Caco-2 (cell line): ENCODE data around the gene RPL14. TPM values are rescaled to one million over a fixed set of nuclear protein-coding genes. Genes with fewer than 3 reads are reported as not detected.

Experiments
- BruUV-seq: library from RNA; stranded (reverse); fragments of 400-500 nt; replicated peaks from 2 replicates; lab custom pipeline; 2021; lab: Mats Ljungman, UMichigan
- CTCF ChIA-PET: fragments of 300-600 bp; sonication (Branson Sonifier 250); formaldehyde crosslinking; loops from one replicate; lab custom pipeline; 2022; ENCODE audit warnings: antibody characterized with exemption; lab: Charles Lee
- POLR2A ChIA-PET: fragments of 300-600 bp; sonication (Branson Sonifier 250); formaldehyde crosslinking; loops from one replicate; lab custom pipeline; 2022; ENCODE audit warnings: antibody characterized with exemption; lab: Charles Lee
- DNase-seq, 2 experiments: peaks; one replicate each; pipeline versions ENCODE4 v3.0.0 to v3.0.0-alpha.2; 2020 to 2022
- H3K27me3 ChIP-seq: replicated peaks from 2 replicates; pipeline ENCODE4 v1.6.0; 2011; ENCODE audit warnings: low read length; ENCODE audit not compliant: control insufficient read depth, insufficient read depth
- H3K36me3 ChIP-seq: 2 replicates; pipeline ENCODE4 v1.5.1; 2011; ENCODE audit warnings: low read length; ENCODE audit not compliant: control insufficient read depth, insufficient read depth
- H3K4me1 ChIP-seq: fragments of 250-450 bp; sonication (Bioruptor Pico); 2 replicates; pipeline ENCODE4 v1.5.1; 2020; ENCODE audit warnings: mild to moderate bottlenecking
- H3K4me3 ChIP-seq: 2 replicates; pipeline ENCODE4 v1.5.1; 2011; ENCODE audit warnings: low read depth, mild to moderate bottlenecking, control low read depth, low read length
- H3K9me3 ChIP-seq: fragments of 250-450 bp; sonication (Bioruptor Pico); 2 replicates; pipeline ENCODE4 v1.5.1; 2020; ENCODE audit warnings: mild to moderate bottlenecking, moderate library complexity
- H3K27ac Mint-ChIP-seq: one replicate; pipeline ENCODE4 v1.8.0; 2022; ENCODE audit warnings: mixed read lengths; ENCODE audit not compliant: unreplicated experiment
- H3K27me3 Mint-ChIP-seq: one replicate; pipeline ENCODE4 v1.8.0; 2022; ENCODE audit warnings: mixed read lengths; ENCODE audit not compliant: insufficient read depth, unreplicated experiment
- H3K36me3 Mint-ChIP-seq: one replicate; pipeline ENCODE4 v1.8.0; 2022; ENCODE audit warnings: mild to moderate bottlenecking, mixed read lengths; ENCODE audit not compliant: insufficient read depth, unreplicated experiment
- H3K4me1 Mint-ChIP-seq: one replicate; pipeline ENCODE4 v1.8.0; 2022; ENCODE audit warnings: low read depth, mixed read lengths; ENCODE audit not compliant: unreplicated experiment
- H3K4me3 Mint-ChIP-seq: one replicate; pipeline ENCODE4 v1.8.0; 2022; ENCODE audit warnings: mild to moderate bottlenecking, moderate library complexity, mixed read lengths; ENCODE audit not compliant: unreplicated experiment
- H3K9me3 Mint-ChIP-seq: one replicate; pipeline ENCODE4 v1.8.0; 2022; ENCODE audit warnings: mixed read lengths; ENCODE audit not compliant: unreplicated experiment
- CTCF ChIP-seq, 2 experiments: fragments of 200-600 bp in 1 of 2; IDR thresholded peaks; 1 replicate in 1 of 2; 2 replicates in 1 of 2; pipeline versions ENCODE4 v1.5.1 to v1.8.0; 2011 to 2022; ENCODE audit warnings: antibody characterized with exemption in 1 of 2, control low read depth in 1 of 2, inconsistent platforms in 1 of 2, low read depth in 1 of 2, low read length in 1 of 2, mild to moderate bottlenecking in 1 of 2, moderate library complexity in 1 of 2; ENCODE audit not compliant: insufficient read depth in 1 of 2, severe bottlenecking in 1 of 2, unreplicated experiment in 1 of 2
- intact Hi-C: fragments of 100-400 bp; cut with micrococcal nuclease; formaldehyde crosslinking; loops from one replicate; pipeline ENCODE4 v1.10.0; 2022; ENCODE audit not compliant: unreplicated experiment
- total RNA-seq: library from RNA; stranded (reverse); gene quantifications from 2 replicates; pipeline ENCODE4 v1.2.3, GENCODE V29; 2022

Gene RPL14
- total RNA-seq, 1 experiment from 2014 or later = 1,589 TPM

- Mint-ChIP-seq H3K9me3 (no peaks in the 10 kb centered on the region), H3K36me3 (no peaks in the 10 kb centered on the region), H3K4me3 (peak overlapping the region; percentile 81), H3K4me1 (peaks cover 10% of the 10 kb centered on the region), H3K27me3 (no peaks in the 10 kb centered on the region), H3K27ac (peak overlapping the region; percentile 88)
- ChIA-PET CTCF (interaction anchor here (1.9 kb wide), 1 partner anchor 28 kb away, joined by 12 read pairs; the partner anchor contains the start of gene ZNF620), POLR2A (interaction anchor here (0.9 kb wide), 1 partner anchor 14 kb away, joined by 3 read pairs; no protein-coding TSS in a partner anchor)
- H3K4me3 ChIP-seq = peak overlapping the region; percentile 54
- no peak for DNase-seq
- TF ChIP-seq CTCF (IDR thresholded peaks at IDR 0.05; ENCODE audit: insufficient read depth in 1 of 2, low read depth in 1 of 2, low read length in 1 of 2, severe bottlenecking in 1 of 2, unreplicated experiment in 1 of 2) = no peak
- H3K36me3 ChIP-seq = no peaks in the 10 kb centered on the region
- intact Hi-C loops = loop anchor here (2.0 kb wide), 3 partner anchors 19 to 47 kb away; partner anchors contain the start of genes ZNF620 and ZNF621
- no TSS peak for BruUV-seq
- H3K9me3 ChIP-seq = no peaks in the 10 kb centered on the region
- no peaks in the 10 kb centered on the region for H3K27me3 ChIP-seq
- peaks cover 3% of the 10 kb centered on the region; the same call in 1 of the 2 replicates for H3K4me1 ChIP-seq
Measured at GRCh38 chr3:40477666-40478065, 20.5 kb downstream of the RPL14 start.

DNA sequence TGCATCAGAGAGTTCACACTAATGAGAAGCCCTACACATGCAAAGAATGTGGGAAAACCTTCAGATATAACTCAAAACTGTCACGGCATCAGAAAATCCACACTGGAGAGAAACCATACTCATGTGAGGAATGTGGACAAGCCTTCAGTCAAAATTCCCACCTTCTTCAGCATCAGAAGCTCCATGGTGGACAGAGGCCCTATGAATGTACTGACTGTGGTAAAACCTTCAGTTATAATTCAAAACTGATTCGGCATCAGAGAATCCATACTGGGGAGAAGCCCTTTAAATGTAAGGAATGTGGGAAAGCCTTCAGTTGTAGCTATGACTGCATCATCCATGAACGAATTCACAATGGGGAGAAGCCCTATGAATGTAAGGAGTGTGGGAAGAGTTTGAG, 30.0 kb downstream of the RPL14 start:
- Histone ChIP-seq H3K27me3 (no peaks in the 10 kb centered on the region), H3K4me1 (no peaks in the 10 kb centered on the region), H3K9me3 (no peaks in the 10 kb centered on the region; the same call in 1 of the 2 replicates), H3K4me3 (no peak overlapping the region), H3K36me3 (no peaks in the 10 kb centered on the region)
- BruUV-seq = no TSS peak
- POLR2A ChIA-PET = no interaction called here
- no peak for DNase-seq
- Mint-ChIP-seq H3K36me3 (peaks cover 9% of the 10 kb centered on the region), H3K4me1 (no peaks in the 10 kb centered on the region), H3K9me3 (peaks cover 24% of the 10 kb centered on the region), H3K4me3 (no peak overlapping the region), H3K27ac (no peak overlapping the region), H3K27me3 (no peaks in the 10 kb centered on the region)
- CTCF ChIA-PET = no interaction called here
- intact Hi-C loops = no loop called here
- no peak for TF ChIP-seq CTCF (IDR thresholded peaks at IDR 0.05; ENCODE audit: insufficient read depth in 1 of 2, low read depth in 1 of 2, low read length in 1 of 2, severe bottlenecking in 1 of 2, unreplicated experiment in 1 of 2)

DNA sequence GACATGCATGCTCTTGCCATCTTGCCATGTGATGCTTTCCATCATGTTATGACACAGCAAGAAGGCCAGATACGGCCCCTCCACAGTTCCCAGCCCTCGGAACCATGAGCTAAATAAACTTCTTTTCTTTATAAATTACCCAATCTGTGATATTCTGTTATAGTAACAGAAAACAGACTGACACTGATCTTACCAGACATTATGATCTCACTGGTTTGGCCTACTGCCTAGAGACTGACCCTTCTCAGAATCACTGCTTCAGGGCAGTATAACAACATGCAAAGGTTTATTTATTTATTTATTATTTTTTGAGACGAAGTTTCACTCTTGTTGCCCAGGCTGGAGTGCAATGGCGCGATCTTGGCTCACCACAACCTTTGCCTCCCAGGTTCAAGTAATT, 33.8 kb downstream of the RPL14 start:
- Histone ChIP-seq H3K9me3 (no peaks in the 10 kb centered on the region; the same call in 1 of the 2 replicates), H3K4me3 (no peak overlapping the region), H3K36me3 (no peaks in the 10 kb centered on the region), H3K4me1 (no peaks in the 10 kb centered on the region), H3K27me3 (no peaks in the 10 kb centered on the region)
- intact Hi-C loops = no loop called here
- POLR2A ChIA-PET = no interaction called here
- Mint-ChIP-seq H3K27ac (no peak overlapping the region), H3K27me3 (no peaks in the 10 kb centered on the region), H3K4me3 (no peak overlapping the region), H3K4me1 (no peaks in the 10 kb centered on the region), H3K9me3 (peaks cover 24% of the 10 kb centered on the region), H3K36me3 (peaks cover 9% of the 10 kb centered on the region)
- no peak for DNase-seq
- CTCF ChIA-PET = no interaction called here
- BruUV-seq = no TSS peak
- TF ChIP-seq CTCF (IDR thresholded peaks at IDR 0.05; ENCODE audit: insufficient read depth in 1 of 2, low read depth in 1 of 2, low read length in 1 of 2, severe bottlenecking in 1 of 2, unreplicated experiment in 1 of 2) = no peak
